ENCODE results near the gene CEP97.

Gene CEP97

GRCh38 chr3:101778385-101779046, 54.1 kb downstream of the CEP97 start:
- no peak for DNase-seq (ENCODE audit: low read depth, low spot score)

DNA sequence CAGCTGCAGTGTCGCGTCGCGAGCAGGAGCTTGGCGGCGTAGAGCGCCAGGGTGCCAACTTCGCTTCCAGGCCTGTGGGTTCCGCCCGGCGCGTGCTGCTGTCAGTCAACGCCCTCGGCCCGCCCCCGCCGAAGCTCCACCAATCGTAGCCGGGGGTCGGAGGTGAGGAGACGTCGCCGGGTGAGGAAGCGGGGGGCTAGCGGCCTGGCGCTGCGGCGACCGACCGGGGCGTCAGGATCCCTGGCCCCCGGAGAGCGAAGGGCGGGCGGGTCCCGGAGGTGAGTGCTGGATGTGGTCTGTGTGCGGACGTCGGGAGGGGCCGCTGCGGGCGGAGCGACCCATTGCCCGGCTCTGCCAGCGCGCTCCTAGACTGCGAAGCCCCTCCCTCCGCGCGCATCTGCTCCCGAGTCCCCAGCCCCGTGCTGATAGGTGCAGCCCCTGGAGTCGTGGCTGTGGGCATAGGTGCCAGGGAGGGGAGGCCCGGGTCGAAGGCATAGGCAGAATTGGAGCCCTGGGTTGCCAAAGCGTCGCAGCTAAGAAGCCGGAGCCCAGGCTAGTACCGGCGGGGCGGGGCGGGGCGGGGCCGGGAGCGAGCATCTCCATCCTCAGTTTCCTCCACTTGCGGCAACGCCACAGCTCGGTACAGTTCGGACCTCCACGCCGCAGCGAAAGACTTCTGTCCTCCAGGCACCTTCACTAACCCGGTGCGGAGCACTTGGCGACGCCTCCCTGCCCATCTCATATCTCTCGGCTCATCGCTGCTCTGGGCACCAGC, 54.8 kb downstream of the CEP97 start, which contains the start of gene NXPE3:
Gene NXPE3 (plus strand): TSS at position 165 of the 775 bp plus-strand sequence. CDS start 6,386 bp downstream, outside the sequence.
- no peak for DNase-seq (ENCODE audit: low read depth, low spot score)

- no peak for DNase-seq (ENCODE audit: low read depth, low spot score)
Observed at GRCh38 chr3:101779822-101780381, 55.5 kb downstream of the CEP97 start.

GRCh38 chr3:101780661-101781060, 56.2 kb downstream of the CEP97 start:
- peak; percentile 33 for DNase-seq (ENCODE audit: low read depth, low spot score)

- no peak for DNase-seq (ENCODE audit: low read depth, low spot score)
Observed at GRCh38 chr3:101781166-101781565, 56.8 kb downstream of the CEP97 start.

DNA sequence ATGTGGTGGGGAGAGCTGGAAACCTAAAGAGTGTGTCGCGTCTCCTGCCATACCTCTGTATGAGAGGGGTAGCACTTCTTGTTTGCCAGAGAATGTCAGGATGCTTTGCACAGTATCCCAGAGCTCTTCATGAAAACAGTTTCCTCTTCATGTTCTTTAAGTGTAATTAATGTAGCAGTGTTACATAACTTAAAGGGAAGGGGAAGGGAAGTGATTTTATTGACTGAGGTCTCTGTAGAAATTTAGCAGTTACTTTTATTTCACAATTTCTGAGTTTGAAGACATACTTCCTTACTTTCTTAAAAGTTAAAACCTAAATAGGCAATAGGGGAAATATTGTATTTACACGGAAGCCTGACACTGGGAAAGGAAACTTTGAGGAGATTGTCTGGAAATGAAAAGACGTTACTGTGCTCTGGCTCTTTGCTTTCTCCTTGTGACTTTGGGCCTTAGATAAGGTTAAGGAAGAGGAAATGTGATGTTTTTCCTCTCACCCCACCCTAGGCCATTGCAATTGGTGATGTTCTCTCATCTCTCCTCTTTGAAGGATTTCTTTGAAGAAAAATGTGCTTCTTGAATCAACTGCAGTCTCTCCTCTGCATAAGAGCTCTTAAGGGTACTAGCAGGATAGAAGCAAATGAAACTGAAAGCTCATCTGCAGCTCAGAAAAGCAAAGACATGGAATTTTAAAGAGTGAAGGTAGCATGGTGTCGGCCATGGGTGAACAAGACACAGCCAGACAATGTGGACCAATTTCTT, 60.6 kb downstream of the CEP97 start:
- DNase-seq (ENCODE audit: low read depth, low spot score) = no peak

DNA sequence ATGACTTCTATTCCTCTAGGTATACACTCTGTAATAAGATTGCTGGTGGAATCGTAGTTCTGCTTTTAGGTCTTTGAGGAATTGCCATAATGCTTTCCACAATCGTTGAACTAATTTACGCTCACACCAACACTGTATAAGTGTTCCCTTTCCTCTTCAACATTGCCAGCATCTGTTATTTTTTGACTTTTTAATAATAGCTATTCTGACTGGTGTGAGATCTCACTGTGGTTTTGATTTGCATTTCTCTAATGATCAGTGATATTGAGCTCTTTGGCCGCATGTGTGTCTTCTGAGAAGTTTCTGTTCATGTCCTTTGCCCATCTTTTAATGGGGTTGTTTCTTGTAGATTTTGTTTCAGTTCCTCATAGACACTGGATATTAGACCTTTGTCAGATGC, 67.4 kb downstream of the CEP97 start:
- DNase-seq (ENCODE audit: low read depth, low spot score) = no peak

GRCh38 chr3:101796077-101796680, 71.8 kb downstream of the CEP97 start:
- DNase-seq (ENCODE audit: low read depth, low spot score) = no peak

DNA sequence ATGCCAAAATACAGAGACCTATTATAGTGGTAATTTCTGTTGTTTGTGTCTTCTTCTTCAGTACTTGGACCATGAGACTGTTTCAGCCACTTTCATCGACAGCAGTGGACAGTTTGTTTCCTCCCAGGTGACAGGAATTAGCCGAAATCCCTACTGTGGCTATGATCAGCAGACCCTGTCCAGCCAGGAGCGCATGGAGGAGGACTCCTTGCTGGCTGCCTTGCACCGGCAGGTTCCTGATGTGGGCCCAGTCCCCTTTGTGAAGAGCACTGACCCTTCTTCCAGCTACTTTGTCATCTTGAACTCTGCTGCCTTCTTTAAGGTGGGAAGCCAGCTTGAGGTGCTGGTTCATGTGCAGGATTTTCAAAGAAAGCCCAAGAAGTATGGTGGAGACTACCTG, 76.8 kb downstream of the CEP97 start:
- DNase-seq (ENCODE audit: low read depth, low spot score) = no peak

DNA sequence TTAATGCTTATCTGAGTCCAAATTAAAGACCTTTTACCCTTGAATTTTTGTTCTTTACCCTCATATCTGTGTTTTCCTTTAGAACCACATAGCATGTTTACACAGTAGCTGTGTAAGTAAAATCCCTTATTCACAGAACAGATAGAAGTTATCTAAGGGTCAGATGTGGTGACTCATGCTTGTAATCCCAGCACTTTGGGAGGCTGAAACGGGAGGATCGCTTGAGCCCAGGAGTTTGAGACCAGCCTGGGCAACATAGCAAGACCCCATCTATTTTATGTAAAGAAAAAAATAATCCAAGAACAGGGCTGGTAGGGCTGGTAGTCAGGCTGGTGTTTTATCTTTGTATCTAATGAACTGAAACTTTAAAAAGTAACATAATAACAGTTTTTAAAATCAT, 77.8 kb downstream of the CEP97 start:
- DNase-seq (ENCODE audit: low read depth, low spot score) = no peak

DNA sequence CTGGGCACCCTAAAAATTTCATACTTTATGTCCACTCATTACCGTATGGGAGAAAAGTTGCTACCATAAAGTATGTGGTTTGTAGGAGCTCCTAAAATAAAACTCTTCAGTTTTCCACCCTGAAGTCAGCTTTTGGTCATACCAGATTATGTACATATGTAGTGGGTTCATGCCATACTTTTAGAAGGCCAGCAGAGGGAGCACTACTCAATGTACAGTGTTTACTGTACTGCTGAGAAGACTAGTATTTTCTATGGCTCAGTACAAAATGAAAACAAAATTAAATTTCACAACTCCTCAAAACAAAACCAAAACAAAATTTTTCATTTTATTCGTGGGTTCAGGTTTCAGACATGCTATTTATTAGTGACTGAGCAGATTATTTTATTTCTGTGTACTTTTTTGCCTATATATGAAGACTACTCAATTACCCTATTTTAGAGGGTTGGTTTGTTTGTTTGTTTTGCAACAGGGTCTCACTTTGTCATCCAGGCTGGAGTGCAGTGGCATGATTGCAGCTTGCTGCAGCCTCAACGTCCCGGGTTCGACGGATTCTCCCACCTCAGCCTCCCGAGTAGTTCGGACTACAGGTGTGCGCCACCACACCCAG, 78.9 kb downstream of the CEP97 start:
- no peak for DNase-seq (ENCODE audit: low read depth, low spot score)

- DNase-seq (ENCODE audit: low read depth, low spot score) = no peak
Observed at GRCh38 chr3:101803939-101804338, 79.5 kb downstream of the CEP97 start.

DNA sequence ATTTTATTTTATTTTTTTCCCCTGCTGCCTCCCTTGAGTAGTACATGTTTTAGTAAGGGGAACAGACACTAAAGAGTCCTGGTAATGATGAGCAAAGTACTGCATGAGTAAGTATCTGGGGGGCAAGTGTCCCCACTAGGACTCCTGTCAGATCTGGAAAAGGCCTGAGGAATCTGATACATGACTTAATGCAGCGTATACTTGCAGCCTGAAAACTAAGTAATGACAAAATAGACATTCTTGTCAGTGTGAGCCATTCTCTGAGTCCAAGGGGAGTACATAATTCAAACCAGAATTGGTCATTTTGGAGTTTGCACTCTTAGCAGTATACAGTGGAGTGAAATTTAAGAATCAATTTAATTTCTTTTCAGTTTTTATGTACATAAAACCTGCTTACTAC, 82.1 kb downstream of the CEP97 start:
- DNase-seq (ENCODE audit: low read depth, low spot score) = no peak

DNA sequence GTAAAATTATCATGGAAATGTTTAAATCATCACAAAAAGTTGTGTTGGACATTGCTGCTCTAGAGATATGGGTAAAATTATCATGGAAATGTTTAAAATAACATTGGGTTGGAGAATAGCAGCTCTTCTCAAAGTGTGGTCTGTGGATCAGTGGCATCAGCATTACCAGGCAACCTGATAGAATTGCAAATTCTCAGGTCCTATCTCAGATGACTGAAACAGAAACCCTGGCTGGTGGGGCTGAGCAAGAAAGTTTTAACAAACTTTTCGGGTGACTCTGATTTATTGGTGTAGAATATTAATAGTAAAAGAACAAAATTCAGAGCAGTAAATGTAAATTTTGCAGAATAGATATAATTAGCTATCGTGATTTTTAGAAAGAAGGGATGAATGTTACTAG, 83.5 kb downstream of the CEP97 start:
- DNase-seq (ENCODE audit: low read depth, low spot score) = no peak

- DNase-seq (ENCODE audit: low read depth, low spot score) = no peak
Observed at GRCh38 chr3:101809178-101810021, 85.0 kb downstream of the CEP97 start.

- DNase-seq (ENCODE audit: low read depth, low spot score) = no peak
Observed at GRCh38 chr3:101810022-101810418, 85.6 kb downstream of the CEP97 start.

GRCh38 chr3:101811875-101812274, 87.5 kb downstream of the CEP97 start:
- DNase-seq (ENCODE audit: low read depth, low spot score) = no peak

DNA sequence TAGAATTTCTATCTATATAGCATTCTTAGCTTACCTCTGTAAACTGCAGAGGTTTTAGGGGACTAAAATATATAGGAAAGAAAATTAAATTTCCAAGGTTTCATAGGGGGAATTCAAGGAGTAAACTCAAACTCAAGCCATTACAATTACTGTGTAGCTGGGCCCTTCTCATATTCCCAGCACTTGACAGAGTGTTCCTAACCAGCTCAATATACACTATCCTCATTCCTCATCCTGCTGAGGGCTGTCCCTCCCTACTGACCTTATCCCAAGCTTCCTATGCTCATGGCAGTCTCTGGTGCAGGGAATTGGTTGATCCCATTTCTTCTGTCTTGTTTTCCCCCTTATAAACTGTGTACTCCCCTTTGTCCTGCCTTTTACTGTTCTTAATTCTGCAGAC, 88.5 kb downstream of the CEP97 start:
- DNase-seq (ENCODE audit: low read depth, low spot score) = no peak

DNA sequence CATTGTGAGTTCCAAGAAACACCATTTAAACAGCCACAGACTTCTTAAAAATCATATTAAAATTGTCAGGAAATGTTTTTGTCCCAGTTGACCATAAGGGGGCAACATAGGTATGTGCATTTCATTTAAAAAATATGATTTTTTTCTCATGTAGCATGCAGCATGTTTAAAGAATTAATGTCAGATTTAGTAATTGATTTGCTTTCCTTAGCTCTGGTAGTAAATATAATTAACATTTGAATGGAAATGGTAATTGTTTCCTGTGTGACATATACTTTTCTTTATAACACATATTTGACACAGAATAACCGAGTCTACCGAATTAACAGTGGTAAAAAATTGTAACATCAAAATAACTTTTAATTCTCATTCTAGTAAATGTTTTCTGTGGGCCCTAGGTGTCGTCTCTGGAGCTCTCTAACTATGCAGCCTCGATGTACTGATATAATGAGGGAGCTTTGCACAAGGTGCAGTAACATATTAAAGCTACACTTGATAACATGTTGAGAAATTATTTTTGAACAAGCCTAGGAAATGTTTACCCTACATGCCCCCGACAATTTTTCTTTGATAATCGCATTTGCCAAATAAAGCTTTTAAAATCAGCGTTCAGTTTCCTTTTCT, 89.5 kb downstream of the CEP97 start:
- DNase-seq (ENCODE audit: low read depth, low spot score) = no peak

DNA sequence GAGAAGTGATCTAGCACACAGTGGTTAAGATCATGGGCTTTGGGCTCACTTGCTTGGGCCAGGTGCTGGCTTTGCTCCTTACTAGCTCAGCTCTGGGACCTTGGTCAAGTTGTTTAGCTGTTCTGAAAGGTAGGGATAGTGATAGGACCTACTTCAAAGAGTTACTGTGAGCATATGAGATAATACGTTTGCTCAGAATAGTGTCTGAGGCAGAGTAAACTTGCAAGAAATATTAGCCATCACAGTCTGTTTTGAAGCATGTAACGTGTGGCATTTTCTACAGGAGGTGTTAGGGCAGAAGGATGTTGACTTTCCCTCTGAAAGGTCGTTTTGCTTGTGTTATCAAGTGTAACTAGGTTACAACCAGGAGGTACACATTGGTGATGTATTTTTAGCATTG, 90.4 kb downstream of the CEP97 start:
- DNase-seq (ENCODE audit: low read depth, low spot score) = no peak

All from brain pericyte (primary cell).